Suprapubic skin (tissue), 4 donors: ENCODE measurements around the gene NRTN.

ENCODE experiments used
- EP300 ChIP-seq: sonication (generic); formaldehyde crosslinking; IDR thresholded peaks from one replicate; pipeline ENCODE4 v1.6.1; 2017; ENCODE audit warnings: antibody characterized with exemption
- POLR2AphosphoS5 ChIP-seq, 3 donors: sonication (generic); formaldehyde crosslinking; IDR thresholded peaks; one replicate each; pipeline ENCODE4 v1.6.1; 2017; ENCODE audit warnings: antibody characterized with exemption in 3 of 3
- TF ChIP-seq, protein P1 (sequence below), 2 donors: fragments of 200-600 bp in 1 of 2; fragments of 450-650 bp in 1 of 2; sonication (generic) in 1 of 2; IDR thresholded peaks; one replicate each; pipeline ENCODE4 v1.5.1; 2016 to 2019; ENCODE audit warnings: antibody characterized with exemption in 2 of 2, mild to moderate bottlenecking in 1 of 2, moderate library complexity in 1 of 2

DNA sequence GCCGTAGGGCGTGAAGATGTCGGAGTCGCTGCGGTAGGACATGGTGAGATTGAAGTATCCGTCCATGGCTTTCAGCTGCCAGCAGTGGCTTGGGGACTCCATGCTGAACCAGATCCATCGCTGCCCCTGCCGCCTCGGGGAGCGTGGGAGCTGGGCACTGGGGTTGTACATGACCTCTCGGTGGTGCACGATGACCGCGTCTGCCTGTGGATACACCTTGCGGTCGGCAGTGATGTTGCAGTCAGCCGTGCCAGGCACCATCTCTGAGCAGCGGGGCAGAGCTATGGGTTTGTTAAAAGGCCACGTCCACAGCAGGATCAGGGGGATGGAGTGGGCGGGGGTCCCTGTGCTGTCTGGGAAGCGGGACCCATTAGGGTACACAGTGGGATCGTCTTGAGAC lies 27.2 kb downstream of the NRTN start:
- TF ChIP-seq, protein P1, sequence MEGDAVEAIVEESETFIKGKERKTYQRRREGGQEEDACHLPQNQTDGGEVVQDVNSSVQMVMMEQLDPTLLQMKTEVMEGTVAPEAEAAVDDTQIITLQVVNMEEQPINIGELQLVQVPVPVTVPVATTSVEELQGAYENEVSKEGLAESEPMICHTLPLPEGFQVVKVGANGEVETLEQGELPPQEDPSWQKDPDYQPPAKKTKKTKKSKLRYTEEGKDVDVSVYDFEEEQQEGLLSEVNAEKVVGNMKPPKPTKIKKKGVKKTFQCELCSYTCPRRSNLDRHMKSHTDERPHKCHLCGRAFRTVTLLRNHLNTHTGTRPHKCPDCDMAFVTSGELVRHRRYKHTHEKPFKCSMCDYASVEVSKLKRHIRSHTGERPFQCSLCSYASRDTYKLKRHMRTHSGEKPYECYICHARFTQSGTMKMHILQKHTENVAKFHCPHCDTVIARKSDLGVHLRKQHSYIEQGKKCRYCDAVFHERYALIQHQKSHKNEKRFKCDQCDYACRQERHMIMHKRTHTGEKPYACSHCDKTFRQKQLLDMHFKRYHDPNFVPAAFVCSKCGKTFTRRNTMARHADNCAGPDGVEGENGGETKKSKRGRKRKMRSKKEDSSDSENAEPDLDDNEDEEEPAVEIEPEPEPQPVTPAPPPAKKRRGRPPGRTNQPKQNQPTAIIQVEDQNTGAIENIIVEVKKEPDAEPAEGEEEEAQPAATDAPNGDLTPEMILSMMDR (IDR thresholded peaks at IDR 0.05): no peak
- no peak for TF ChIP-seq POLR2AphosphoS5 (IDR thresholded peaks at IDR 0.05)
- no peak for TF ChIP-seq EP300
